Measurements from ENCODE around the gene MAPK12.

GRCh38 chr22:50218153-50218995 lies 43.1 kb downstream of the MAPK12 start:
- no peak for TF ChIP-seq CTCF (conservative IDR thresholded peaks at IDR 0.05 in 1 of 2, IDR thresholded peaks at IDR 0.05 in 1 of 2; ENCODE audit: extremely low read depth in 1 of 2, insufficient read depth in 1 of 2, low read depth in 1 of 2, low read length in 2 of 2)
- TF ChIP-seq EZH2 (IDR thresholded peaks at IDR 0.05; ENCODE audit: borderline replicate concordance, low read length): no peak
